SKM-1 (cell line): Measurements from ENCODE around the gene ARHGEF16.
A peak's percentile ranks its signal among the peaks of the same experiment; 100 is the strongest.

Source experiments
- DNase-seq: peaks from one replicate; lab custom pipeline; 2025; ENCODE audit not compliant: unreplicated experiment; lab: John Stamatoyannopoulos, UW

The ARHGEF16 gene

DNA sequence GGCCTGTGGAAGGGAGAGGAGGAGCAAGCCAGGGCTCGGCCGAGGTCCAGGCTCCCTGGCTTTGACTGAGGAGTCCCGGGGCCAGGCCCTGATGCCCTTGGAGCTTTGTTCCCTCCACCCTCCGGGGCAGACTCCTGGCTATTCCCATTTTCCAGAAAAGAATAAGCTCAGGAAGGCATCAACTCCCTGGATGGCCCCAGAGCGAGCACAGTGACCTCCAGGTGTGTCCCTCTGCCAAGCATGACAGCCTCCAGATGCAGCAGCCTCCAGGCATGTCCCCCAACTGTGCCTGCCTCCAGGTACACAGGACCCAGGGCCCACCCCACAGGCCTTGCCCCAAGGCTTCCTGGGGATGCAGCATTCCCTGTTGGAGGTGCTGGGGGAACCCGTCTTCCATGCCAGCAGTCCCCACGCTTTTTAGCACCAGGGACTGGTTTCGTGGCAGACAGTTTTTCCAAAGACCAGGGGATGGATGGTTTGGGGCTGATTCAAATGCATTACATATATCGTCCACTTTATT is 15.7 kb upstream of the ARHGEF16 start:
- no peak for DNase-seq

DNA sequence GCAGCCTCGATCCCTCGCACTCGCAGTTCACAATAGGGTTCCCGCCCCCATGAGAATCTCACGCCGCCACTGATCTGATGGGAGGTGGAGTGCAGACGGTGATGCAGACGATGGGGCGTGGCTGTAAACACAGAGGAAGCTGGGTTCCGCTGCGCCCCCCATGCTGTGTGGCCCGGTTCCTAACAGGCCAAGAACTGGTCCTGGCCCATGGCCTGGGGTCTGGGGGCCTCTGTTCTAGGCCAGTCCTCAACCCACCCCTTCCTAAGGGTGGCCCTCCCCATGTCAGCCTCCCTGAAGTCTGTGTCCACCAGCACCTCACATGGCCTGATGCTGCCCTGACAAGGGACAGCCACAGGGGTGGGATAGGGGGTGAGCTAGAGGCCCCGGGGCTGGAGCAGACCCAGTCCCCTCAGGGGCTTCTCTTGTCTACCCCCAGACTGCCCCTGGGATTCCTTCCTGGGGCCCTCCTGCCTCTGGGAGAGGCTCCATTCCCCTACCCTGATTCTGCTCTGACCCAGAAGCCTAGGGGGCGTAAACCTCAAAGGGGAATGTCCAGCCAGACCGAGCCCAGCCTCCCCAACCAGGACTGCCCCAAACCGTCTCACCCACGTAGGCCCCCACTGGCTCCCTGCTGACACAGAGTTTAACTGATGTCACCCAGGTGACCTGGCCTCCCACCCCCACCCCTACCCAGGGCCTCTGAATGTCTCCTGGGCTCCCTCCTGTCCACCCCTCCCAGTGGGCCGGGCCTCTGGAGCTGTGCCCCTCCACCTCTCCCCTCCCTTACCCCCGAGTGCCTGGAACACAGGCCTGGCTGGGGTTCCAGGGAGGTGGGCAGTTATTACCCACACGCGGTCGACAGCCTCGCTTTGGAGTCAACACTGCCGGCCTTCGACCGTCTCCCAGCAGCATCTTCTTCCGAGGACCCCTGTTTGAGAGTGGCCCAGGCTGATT is 14.8 kb upstream of the ARHGEF16 start:
- no peak for DNase-seq

DNA sequence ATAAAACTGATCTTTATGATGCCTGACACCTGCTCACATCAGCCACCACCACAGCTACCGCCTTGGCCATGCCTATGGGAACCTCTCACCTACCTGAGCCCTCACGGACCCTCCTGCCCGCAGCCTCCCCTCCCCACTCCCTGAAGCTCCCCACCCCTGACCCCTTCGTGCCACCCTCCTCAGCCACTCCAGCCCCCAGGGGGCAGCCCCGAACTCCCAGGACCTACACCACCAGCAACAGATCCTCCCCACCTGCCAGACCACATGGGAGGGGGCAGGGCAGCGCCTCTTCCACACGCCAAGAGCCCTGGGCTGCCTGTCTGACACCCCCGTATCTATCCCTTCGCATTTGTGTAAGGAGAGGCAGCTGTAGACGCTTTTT is 14.2 kb upstream of the ARHGEF16 start:
- DNase-seq, result no peak

DNA sequence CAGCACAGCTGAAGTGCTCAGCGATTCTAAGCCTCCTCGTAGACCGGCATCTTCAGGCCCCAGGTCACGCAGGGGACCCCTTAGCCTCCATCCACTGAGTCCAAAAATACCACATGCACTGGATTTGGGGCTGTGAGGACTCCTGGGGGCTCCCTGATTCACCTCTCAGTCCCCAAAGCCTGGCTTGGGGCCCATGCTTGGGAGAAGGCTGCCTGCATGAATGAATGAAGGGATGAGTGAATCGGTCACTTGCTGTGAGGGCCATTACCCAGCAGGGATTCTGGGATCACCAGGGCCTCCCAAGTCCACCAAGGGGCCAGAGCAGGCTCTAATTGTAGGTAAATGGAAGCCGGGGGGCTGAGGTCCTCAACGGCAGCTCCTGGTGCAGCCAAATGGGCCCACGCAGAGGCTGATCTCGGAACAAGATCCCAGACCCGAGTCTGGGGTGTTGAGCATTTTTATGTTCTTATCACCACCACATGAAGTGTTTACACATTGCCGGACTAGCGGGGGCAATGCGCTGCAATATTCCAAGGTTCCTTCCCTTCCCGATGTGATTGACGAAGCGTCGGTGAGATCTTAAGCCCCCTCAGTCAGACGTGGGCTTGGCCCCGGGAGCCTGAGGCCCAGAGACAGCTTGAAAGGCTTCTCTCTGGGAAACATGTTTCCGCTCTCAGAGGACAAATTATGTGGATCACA is 13.6 kb upstream of the ARHGEF16 start:
- DNase-seq, result no peak

DNA sequence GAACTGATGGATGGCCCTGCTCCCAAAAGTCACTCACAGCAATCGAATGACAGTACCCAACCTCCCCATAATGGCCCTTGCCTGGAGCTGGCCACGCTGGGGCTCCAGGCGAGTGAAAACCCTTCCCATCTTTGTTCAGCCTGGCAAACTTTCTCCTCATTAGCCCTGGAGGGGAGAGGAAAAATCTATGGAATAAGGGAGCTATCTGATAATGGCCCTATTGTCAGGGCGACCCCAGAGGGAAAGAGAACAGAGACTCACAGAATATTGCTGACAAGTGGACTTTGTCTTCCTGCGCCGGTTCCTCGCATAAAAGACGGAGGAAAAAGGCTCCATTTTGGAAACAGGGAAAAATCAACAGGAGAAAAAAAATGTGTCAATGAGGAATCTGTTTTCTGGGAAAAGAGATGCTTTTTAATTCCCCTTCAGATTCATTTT is 13.0 kb upstream of the ARHGEF16 start:
- DNase-seq, result no peak

DNA sequence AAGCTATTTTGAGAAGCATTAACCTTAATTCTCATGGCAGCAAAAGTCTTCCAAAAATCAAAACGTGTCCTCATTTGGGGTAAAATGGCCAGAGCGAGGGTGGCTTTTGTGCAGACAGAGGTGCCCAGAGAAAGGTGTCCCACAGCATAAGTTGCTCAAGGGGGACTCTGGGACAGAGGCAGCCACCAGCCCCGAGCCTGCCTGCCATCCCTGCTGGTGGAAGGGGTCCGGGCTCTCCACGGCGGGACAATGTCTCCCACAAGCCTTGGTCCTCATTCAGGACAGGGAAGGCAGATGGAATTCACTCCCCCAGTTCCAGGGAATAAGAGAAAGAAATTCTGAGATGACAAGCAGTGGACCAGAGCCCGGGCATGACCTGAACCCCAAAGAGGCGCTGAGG is 12.6 kb upstream of the ARHGEF16 start:
- DNase-seq, result no peak

DNA sequence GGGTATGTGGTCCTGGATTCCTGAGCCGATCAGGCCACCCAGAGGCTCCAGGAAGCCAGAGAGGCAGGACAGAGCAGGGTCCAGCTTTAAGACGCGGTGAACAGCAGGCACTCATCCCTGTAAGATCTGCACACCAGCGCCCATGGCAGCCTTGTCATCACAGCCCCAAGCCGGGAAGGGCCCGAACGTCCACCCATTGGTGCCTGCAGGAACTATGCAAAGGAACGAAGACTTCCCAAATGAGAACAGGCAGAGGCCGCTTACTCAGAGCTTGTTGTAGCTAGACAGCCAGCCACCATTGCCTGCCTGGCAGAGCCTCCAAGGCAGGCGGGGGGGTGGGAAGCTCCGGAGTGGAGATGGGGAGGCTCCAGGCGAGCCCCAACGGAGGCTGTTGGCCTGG is 12.1 kb upstream of the ARHGEF16 start:
- DNase-seq, result no peak

DNA sequence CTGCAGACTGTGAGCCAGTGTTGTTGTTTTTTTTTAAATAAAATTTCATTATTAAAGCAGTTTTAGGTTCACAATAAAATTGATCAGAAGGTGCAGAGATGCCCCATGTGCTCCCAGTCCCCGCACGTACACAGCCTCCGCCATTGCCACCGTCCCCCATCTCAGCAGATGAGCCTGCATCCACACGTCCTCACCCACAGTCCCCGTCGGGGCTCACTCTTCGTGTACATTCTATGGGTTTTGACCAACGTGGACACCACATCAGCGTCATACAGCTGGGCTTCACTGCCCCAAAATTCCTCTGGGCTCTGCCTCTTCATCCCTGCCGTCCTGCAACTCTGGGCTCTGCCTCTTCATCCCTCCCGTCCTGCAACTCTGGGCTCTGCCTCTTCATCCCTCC is 11.6 kb upstream of the ARHGEF16 start:
- DNase-seq, result no peak

DNA sequence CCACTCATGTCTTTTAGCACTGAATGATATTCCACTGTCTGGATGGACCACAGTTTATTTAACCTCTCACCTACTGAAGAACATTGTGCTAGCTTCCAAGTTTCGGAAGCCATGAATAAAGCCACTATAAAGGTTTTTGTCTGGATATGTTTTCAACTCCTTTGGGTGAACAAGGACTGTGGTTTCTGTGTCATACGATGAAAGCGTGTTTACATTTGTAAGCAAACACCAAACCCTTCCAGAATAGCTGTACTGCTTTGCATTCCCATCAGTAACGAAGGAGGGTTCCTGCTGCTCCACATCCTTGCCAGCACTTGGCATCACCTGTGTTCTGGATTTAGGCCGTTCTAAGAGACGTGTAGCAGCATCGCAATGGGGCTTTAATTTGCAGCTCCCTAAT is 10.7 kb upstream of the ARHGEF16 start:
- no peak for DNase-seq

DNA sequence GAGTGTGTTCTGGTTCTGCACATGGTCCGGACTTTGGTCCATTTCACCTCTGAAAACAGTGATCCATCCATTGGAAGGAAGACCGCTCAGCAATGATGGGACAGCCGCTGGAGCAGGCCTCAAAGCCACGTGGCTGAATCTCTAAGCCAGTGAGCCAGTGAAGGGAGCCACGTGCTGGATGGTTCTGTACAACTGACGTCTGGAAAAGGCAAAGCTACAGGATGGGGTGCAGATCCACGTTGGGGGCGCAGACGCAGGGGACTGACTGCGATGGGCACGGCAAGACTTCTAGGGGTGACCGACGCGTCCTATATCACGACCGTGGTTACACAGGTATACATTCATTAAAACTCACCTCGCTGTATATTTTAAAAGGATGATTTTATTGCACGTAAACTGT is 10.2 kb upstream of the ARHGEF16 start:
- DNase-seq, result no peak

DNA sequence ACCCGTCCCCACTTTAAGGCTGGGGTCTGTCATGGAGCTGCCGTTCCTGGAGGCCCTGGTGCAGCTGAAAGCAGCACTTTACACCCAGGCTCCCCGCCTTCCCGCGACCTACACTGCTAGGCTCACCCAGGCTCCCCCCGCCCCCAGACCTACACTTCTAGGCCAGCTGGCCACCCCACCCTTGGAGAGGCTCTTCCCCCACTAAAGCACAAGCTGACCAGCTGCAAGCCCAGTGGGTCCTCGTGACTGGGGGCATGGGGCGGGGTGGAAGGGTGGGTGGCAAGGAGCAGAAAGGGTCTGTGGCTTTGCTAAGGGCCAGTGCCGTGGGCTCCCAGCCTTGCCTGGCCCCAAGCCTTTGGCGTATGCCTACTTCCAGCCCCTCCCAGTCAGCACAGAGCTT is 9.7 kb upstream of the ARHGEF16 start:
- DNase-seq, result no peak

DNA sequence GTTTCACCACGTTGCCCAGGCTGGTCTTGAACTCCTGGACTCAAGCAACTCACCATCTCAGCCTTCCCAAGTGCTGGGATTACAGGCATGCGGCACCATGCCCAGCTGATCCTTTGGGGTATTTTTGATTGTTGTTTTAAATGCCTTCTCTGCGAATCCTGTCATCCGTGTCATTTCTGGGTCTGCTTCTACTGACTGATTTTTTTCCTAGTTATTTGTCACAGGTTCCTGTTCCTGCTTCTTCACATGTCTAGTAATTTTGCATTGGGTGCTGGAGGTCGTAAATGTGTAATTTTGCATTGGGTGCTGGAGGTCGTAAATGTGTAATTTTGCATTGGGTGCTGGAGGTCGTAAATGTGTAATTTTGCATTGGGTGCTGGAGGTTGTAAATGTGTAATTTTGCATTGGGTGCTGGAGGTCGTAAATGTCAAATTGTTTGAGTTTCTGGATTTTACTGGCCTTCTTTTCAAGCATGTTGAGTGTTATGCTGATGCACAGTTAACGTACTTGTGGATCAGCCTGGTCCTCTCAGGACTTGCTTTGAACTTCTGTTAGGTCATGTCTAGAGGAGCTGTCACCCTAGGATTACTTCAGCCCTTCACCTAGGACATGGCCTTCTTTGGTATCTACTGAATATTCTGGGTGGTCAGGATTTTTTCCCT is 4.1 kb upstream of the ARHGEF16 start:
- no peak for DNase-seq

DNA sequence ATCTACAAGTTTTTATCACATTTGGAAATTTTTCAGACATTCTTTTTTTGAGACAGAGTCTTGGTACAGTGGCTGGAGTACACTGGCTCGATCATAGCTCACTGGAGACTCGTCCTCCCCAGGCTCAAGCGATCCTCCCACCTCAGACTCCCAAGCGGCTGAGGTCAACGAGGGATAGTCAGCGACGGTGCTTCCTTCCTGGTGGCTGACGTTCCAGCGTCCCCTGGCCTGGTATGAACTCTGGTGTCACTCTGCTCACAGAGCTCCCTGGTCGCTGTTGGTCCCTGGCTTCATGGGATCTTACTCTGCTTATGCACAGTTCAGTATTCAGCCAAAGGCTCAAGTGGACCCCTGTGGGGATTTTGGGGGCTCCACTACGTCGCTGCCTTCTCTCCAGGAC is 3.5 kb upstream of the ARHGEF16 start:
- DNase-seq, result no peak

DNA sequence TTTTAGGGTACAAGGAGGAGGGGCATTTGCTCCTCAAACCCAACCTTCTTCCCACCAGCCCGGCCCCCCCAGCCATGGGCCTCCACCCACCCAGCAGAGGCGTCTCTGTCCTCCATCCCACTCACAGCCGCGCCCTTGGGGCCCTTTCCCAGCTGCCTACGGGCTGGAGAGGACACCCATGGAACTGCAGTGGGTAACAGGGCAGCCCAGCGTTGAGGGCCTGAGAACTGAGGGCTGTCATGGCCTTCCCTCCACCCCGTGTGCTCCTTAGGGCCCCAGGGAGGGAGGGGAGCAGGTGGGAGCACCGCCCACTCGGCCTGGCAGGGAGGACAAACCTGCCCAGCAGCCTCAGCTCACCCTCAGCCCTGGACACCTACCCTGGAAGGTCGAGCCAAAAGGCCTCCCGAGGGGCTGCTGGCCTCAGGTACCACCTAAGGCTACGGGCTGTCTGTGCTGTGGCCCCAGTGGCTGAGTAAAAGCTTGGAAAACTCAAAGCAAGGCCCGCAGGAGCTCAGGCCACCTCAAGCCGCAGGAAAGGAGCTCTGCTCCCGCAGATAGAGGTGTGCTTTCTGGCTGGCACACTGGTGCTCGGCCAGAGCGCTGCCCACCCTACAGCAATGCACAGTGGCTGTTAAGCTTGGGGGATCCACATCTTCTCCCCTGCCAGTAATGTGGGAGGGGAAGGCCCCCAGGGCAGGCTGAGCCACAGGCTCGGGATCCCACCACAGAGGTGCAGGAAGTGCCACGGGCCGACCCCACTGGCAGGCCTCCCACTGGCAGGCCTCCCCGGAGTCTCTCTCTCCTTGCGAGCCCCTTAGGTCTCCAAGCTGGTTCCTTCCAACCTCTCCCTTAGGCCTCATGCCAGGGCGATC is 2.2 kb upstream of the ARHGEF16 start:
- no peak for DNase-seq

DNA sequence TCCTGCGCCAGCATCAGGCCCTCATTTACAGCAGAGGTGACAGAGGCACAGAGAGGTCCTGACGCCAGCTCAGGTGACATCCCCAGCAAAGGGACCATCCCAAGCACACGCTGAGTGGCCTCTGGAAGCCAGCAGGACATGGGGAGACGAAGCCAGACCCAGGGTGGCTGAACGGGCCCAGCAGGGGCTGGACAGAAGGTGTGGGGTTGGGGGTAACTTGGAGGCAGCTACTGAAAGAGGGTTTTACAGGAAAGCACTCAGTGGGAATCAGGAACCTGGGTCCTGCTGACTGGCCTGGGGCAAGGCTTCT is 1.6 kb upstream of the ARHGEF16 start:
- no peak for DNase-seq

DNA sequence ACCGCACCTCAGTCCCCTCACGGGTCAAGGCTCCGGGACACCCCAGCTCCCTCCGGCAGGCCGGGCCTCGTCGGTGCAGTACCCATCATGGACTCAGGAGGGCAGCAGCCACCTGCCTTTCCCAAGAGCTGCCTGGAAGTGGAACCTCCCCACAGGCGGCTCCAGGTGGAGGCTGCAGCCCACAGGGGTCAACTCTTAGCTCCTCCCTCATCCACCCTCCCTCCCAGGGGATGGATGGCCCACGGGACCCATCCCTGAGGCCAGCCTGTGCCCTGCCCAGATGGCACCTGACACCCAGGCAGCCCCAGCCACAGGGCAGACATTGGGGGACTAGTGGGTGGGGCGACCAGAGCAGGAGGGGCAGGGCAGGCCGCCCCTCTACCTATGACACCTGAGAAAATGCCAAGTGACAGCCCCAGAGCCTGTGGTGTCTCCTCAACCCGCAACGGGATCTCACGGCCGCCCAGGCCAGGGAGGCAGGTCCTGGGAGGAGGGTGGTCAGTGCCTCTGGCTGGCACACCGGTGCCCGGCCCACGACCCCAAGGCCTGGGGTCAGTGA is 1.2 kb upstream of the ARHGEF16 start:
- DNase-seq, result peak; percentile 51

DNA sequence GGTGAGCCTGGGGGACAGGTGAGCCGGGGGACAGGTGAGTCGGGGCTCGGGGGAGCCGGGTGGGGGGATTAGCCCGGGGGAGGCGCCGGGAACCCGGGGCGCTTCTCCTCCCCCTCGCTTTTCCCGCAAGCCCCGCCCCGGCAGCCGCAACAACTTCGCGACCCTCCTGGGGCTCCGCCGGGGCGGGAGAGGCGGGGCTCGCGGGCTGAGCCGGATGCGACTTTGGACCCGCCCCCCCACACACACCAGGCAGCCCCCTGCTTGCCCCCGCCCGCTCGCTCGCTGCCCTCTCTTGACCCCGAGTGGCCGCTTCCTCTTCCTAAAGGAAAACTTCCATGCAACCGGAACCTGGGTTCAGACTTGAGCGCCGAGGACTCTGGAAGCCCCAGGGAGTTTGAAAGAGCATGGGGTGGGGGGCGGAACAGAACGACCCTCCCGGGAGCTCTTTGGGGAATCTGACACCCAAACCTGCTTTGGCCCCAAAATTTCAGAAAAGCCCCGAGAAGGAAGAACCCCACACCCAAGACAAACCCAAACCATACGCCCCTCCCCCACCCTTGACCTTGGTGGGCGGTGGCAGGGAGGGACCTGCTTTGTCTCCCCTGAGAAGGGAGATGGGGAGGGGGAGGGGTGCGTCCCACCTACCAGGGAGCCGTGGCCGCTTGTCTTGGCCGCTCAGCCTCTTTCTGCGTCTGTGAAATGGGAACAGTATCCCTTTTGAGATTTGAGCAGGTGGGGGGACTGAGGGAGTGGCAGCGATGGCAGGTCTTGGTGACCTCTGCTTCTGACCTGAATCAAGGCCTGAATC is 550 bp downstream of the ARHGEF16 start:
- peak; percentile 8 for DNase-seq

DNA sequence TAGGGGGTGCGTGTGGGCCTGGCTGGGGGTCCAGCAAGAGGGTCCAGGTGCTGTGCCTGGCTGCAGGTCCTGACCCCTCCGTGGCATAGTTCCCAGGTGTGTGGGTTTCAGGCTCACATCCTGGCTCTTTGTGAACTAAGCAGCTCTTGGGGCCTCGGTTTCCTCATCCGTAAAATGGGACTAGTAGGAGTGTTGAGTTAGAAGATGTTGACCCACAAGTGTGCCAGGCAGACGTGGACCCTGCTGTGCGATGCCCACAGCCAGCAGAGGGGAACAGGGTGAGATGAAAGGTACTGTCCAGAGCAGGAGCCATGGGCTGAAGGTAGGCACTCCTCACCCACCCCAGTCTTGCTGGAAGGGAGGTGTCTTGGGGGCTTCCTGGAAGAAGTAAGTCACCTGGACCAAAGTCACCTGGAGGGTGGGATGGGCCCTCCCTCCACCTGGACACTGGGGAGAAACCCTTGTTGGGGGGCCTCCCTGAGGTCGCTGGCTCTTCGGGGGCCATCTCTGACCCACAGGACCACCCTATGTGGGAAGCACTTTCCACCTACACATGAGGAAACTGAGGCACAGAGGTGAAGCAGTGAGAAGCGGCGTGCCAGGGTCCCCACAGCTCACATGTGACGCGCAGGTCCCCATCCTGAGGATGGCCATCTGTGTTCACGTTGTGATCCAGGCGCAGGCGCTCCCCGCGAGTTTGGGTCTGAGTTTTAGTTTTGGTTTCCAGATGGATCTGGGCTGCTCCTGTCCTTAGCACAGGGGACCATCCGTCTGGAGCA is 1.4 kb downstream of the ARHGEF16 start:
- DNase-seq, result no peak

DNA sequence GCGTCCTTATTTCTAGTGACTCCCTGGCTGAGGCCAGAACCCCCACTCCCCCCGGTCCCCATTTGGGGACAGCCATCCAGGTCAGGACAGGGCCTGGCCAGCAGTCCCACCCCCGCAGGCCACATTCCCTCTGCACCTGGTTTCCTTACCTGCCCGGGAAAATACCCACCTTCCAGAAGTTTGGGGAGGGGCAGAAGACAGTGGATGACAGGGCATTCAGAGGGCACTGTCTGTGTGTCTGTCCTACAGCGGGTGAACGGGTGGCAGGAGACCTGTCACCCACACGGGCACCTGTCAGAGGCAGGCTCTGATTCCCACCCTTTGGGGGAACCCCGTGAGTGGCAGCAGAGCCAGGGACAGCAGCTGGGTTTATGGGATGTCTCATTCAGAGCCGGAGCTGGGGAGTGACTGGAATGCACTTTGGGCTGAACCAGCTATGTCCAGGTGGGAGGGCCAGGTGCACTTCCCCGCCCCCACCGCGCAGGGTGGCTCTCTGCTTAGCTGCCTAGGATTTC is 2.0 kb downstream of the ARHGEF16 start:
- DNase-seq, result no peak
